HepG2 (cell line): Measurements from ENCODE around the gene TAOK3.

ENCODE experiments used
- EP300 ChIP-seq, 3 experiments: sonication (generic) in 1 of 3; formaldehyde crosslinking in 1 of 3; IDR thresholded peaks; 2 replicates each; pipeline versions ENCODE4 v1.5.1 to v1.6.1; 2011 to 2020; ENCODE audit warnings: low read depth in 2 of 3, low read length in 2 of 3, borderline replicate concordance in 1 of 3, improper control_type of control experiment in 1 of 3, mild to moderate bottlenecking in 1 of 3, missing genetic modification reagents in 1 of 3, moderate library complexity in 1 of 3
- NR0B2 ChIP-seq: sonication (generic); formaldehyde crosslinking; IDR thresholded peaks from 2 replicates; pipeline ENCODE4 v1.4.0; 2020; ENCODE audit warnings: mild to moderate bottlenecking, missing genetic modification reagents
- POLR2A ChIP-seq, 2 experiments: IDR thresholded peaks; 2 replicates each; pipeline ENCODE4 v1.6.1; 2011; ENCODE audit warnings: low read depth in 2 of 2, low read length in 2 of 2, mild to moderate bottlenecking in 1 of 2, moderate library complexity in 1 of 2; ENCODE audit not compliant: insufficient read depth in 1 of 2
- PTBP1 ChIP-seq: fragments of 200-400 bp; formaldehyde crosslinking; IDR thresholded peaks from 2 replicates; pipeline ENCODE4 v1.6.1; 2018; ENCODE audit warnings: low read length, low read depth; ENCODE audit not compliant: poor library complexity, severe bottlenecking
- REST ChIP-seq, 2 experiments: IDR thresholded peaks; 2 replicates each; pipeline ENCODE4 v1.6.1; 2011 to 2012; ENCODE audit warnings: low read length in 2 of 2, borderline replicate concordance in 1 of 2, low read depth in 1 of 2, mild to moderate bottlenecking in 1 of 2, moderate library complexity in 1 of 2
- RFX5 ChIP-seq: IDR thresholded peaks from 2 replicates; pipeline ENCODE4 v1.6.1; 2011; ENCODE audit warnings: low read depth, low read length, improper control_type of control experiment
- ZNF24 ChIP-seq: fragments of 450-650 bp; IDR thresholded peaks from 2 replicates; pipeline ENCODE4 v1.6.1; 2017; ENCODE audit warnings: antibody characterized with exemption, mild to moderate bottlenecking

GRCh38 chr12:118357257-118358007, 15.3 kb downstream of the TAOK3 start:
- TF ChIP-seq POLR2A (IDR thresholded peaks at IDR 0.05; ENCODE audit: insufficient read depth in 1 of 2, low read depth in 2 of 2, low read length in 2 of 2) (no peak), ZNF24 (no peak), NR0B2 (CRISPR knock-in tag) (no peak), EP300 (IDR thresholded peaks at IDR 0.05; ENCODE audit: low read depth in 2 of 2, low read length in 2 of 2) (no peak), EP300 (CRISPR knock-in tag; IDR thresholded peaks at IDR 0.05; ENCODE audit: borderline replicate concordance) (no peak), PTBP1 (no peak), RFX5 (no peak), REST (IDR thresholded peaks at IDR 0.05; ENCODE audit: borderline replicate concordance in 1 of 2, low read depth in 1 of 2, low read length in 2 of 2) (no peak)
